Type B pancreatic cell (in vitro differentiated cells): Measurements from ENCODE around the gene SDK1. TPM values are rescaled to one million over a fixed set of nuclear protein-coding genes. Genes with fewer than 3 reads are reported as not detected.

Experiments used
- DNase-seq: peaks from one replicate; pipeline ENCODE4 v3.0.0; 2021; ENCODE audit warnings: mixed read lengths; ENCODE audit not compliant: unreplicated experiment; ENCODE audit errors: extremely low spot score
- H3K27ac Mint-ChIP-seq: 2 replicates; pipeline ENCODE4 v1.8.0; 2021; ENCODE audit warnings: mild to moderate bottlenecking, mixed read lengths
- H3K27me3 Mint-ChIP-seq: 2 replicates; pipeline ENCODE4 v1.8.0; 2021; ENCODE audit warnings: mixed read lengths
- H3K36me3 Mint-ChIP-seq: 2 replicates; pipeline ENCODE4 v1.8.0; 2021; ENCODE audit warnings: mixed read lengths
- H3K4me1 Mint-ChIP-seq: one replicate; pipeline ENCODE4 v1.8.0; 2021; ENCODE audit warnings: mixed read lengths; ENCODE audit not compliant: unreplicated experiment
- H3K4me3 Mint-ChIP-seq: 2 replicates; pipeline ENCODE4 v1.8.0; 2021; ENCODE audit warnings: mild to moderate bottlenecking, mixed read lengths
- H3K9me3 Mint-ChIP-seq: 2 replicates; pipeline ENCODE4 v1.8.0; 2021; ENCODE audit warnings: mixed read lengths
- CTCF ChIP-seq: fragments of 200-600 bp; sonication (generic); conservative IDR thresholded peaks from 2 replicates; pipeline ENCODE4 v1.5.0; 2021; ENCODE audit warnings: antibody characterized with exemption, mild to moderate bottlenecking
- total RNA-seq: library from RNA; stranded (reverse); gene quantifications from 2 replicates; pipeline ENCODE4 v1.2.1, GENCODE V29; 2021; ENCODE audit warnings: low replicate concordance

Gene SDK1
- total RNA-seq, 1 donor from 2014 or later: 26.1 TPM

GRCh38 chr7:3650844-3651243, 349.8 kb downstream of the SDK1 start:
- H3K27me3 Mint-ChIP-seq: no peaks in the 10 kb centered on the region
- no peaks in the 10 kb centered on the region for H3K9me3 Mint-ChIP-seq
- H3K36me3 Mint-ChIP-seq: no peaks in the 10 kb centered on the region
- H3K4me1 Mint-ChIP-seq: peaks cover 4% of the 10 kb centered on the region
- H3K4me3 Mint-ChIP-seq: no peak overlapping the region
- no peak for DNase-seq
- TF ChIP-seq CTCF: no peak
- no peak overlapping the region for H3K27ac Mint-ChIP-seq

GRCh38 chr7:3655635-3656034, 354.6 kb downstream of the SDK1 start:
- no peak for TF ChIP-seq CTCF

DNA sequence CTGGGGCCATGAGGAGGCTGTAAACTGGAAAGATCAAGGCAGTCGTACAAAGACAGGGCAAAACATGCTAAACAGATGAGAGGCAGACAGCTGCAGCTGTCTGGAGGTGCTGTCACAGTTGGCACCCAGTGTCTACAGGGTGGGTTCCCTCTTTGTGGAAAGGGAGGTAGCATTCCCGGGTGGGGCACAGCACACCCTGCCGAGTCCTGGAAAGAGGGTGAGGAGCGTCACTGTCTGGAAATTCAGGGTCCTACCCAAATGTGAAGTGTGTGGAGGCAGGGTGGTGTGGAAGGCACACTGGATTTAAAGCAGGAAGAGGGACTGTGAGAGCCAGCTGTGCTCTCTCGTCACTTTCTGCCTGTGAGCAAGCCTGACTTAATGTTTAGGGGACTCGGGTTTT, 356.2 kb downstream of the SDK1 start:
- no peaks in the 10 kb centered on the region for H3K9me3 Mint-ChIP-seq
- H3K36me3 Mint-ChIP-seq: no peaks in the 10 kb centered on the region
- H3K27ac Mint-ChIP-seq: peak overlapping the region; percentile 54
- H3K4me3 Mint-ChIP-seq: no peak overlapping the region
- DNase-seq: no peak
- H3K27me3 Mint-ChIP-seq: no peaks in the 10 kb centered on the region
- no peaks in the 10 kb centered on the region for H3K4me1 Mint-ChIP-seq
- TF ChIP-seq CTCF: no peak

More at GRCh38 chr7:3655635-3656034, 354.6 kb downstream of the SDK1 start:
- H3K4me3 Mint-ChIP-seq: no peak overlapping the region
- H3K36me3 Mint-ChIP-seq: no peaks in the 10 kb centered on the region
- H3K9me3 Mint-ChIP-seq: no peaks in the 10 kb centered on the region
- DNase-seq: no peak
- H3K4me1 Mint-ChIP-seq: no peaks in the 10 kb centered on the region
- no peaks in the 10 kb centered on the region for H3K27me3 Mint-ChIP-seq
- H3K27ac Mint-ChIP-seq: no peak overlapping the region

GRCh38 chr7:3668743-3669142, 367.7 kb downstream of the SDK1 start:
- Mint-ChIP-seq H3K9me3 (no peaks in the 10 kb centered on the region), H3K27ac (no peak overlapping the region), H3K4me1 (no peaks in the 10 kb centered on the region), H3K4me3 (no peak overlapping the region), H3K27me3 (no peaks in the 10 kb centered on the region), H3K36me3 (no peaks in the 10 kb centered on the region)
- DNase-seq: no peak
- TF ChIP-seq CTCF: no peak

DNA sequence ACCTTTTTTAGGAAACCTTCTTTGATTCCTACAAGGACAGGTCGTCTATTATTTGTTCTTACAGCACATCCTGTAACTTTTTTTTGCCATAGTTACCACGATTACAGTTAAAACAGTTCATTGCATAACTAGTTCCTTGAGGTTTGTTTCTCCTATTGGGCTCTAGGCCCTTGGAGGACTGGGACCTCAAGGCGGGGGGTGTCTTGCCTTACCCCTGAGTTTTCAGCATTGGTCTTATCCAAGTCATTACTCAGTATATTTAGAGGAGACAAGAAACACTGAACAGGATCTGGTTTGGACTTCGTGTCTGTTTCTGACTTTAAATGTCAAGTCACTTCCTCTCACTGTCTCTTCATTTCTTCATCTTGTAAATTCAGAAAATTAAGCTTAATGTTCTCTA, 369.8 kb downstream of the SDK1 start:
- TF ChIP-seq CTCF: no peak
- DNase-seq: no peak
- Mint-ChIP-seq H3K27ac (no peak overlapping the region), H3K4me3 (no peak overlapping the region), H3K36me3 (no peaks in the 10 kb centered on the region), H3K4me1 (no peaks in the 10 kb centered on the region), H3K9me3 (no peaks in the 10 kb centered on the region), H3K27me3 (no peaks in the 10 kb centered on the region)

DNA sequence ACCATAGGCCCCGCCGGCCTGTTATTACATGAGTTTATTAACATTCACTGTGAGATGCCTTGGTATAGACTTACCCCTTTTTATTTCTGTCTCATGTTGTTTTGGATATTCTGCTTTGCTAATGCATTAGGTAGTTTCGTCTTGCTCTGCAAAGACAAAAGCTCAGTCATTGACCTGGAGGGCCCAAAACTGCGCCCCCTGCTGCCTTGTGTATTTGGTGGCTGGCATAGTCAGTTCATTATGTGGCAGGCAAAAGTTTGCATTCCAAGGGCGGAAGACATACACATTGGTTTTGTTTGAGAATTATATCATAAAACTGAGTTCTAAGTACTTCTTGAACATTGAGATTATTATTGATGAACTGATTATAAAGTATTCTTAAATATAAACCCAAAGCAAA, 372.5 kb downstream of the SDK1 start:
- Mint-ChIP-seq H3K4me1 (no peaks in the 10 kb centered on the region), H3K9me3 (no peaks in the 10 kb centered on the region), H3K27ac (no peak overlapping the region), H3K36me3 (no peaks in the 10 kb centered on the region), H3K4me3 (no peak overlapping the region), H3K27me3 (no peaks in the 10 kb centered on the region)
- TF ChIP-seq CTCF: peak; percentile 63
- DNase-seq: no peak
